Cardiac fibroblast (primary cell): ENCODE results near the gene GJA10.

ENCODE experiments used
- DNase-seq, 2 donors: peaks; one replicate each; pipeline versions ENCODE4 v3.0.0 to v3.0.0-alpha.2; 2010; ENCODE audit warnings: low read depth in 2 of 2
- H3K4me3 ChIP-seq, 2 donors: replicated peaks in 1 of 2; 1 replicate in 1 of 2; 2 replicates in 1 of 2; pipeline ENCODE4 v1.5.1; 2011; ENCODE audit warnings: low read depth in 2 of 2, low read length in 2 of 2, mild to moderate bottlenecking in 2 of 2, moderate library complexity in 1 of 2
- TF ChIP-seq, protein P1 (sequence below): IDR thresholded peaks from one replicate; pipeline ENCODE4 v1.5.1; 2011; ENCODE audit warnings: low read depth, mild to moderate bottlenecking, low read length, inconsistent platforms

GJA10 gene

DNA sequence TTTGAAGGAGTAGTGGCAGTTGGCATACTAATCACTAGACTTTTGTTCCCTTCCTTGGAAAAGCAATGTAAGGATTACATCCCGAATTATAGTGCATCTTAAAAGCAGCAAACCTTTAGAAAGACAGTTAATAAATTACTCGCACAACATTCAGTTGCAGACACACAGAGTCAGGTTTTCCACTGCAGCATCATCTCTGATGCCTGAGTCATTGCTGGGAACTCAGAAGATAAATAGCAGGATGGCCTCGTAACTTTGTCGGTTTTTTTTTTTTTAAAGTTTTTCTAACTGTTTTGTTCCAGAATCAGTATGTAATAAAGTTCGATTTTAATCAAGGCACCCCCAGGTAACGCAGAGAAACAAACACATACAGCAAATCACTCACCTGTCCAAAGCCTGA lies 34.3 kb downstream of the GJA10 start:
- H3K4me3 ChIP-seq: no peak overlapping the region
- peak in 1 of 2 donors; percentile 59 for DNase-seq
- TF ChIP-seq, protein P1, sequence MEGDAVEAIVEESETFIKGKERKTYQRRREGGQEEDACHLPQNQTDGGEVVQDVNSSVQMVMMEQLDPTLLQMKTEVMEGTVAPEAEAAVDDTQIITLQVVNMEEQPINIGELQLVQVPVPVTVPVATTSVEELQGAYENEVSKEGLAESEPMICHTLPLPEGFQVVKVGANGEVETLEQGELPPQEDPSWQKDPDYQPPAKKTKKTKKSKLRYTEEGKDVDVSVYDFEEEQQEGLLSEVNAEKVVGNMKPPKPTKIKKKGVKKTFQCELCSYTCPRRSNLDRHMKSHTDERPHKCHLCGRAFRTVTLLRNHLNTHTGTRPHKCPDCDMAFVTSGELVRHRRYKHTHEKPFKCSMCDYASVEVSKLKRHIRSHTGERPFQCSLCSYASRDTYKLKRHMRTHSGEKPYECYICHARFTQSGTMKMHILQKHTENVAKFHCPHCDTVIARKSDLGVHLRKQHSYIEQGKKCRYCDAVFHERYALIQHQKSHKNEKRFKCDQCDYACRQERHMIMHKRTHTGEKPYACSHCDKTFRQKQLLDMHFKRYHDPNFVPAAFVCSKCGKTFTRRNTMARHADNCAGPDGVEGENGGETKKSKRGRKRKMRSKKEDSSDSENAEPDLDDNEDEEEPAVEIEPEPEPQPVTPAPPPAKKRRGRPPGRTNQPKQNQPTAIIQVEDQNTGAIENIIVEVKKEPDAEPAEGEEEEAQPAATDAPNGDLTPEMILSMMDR: no peak

DNA sequence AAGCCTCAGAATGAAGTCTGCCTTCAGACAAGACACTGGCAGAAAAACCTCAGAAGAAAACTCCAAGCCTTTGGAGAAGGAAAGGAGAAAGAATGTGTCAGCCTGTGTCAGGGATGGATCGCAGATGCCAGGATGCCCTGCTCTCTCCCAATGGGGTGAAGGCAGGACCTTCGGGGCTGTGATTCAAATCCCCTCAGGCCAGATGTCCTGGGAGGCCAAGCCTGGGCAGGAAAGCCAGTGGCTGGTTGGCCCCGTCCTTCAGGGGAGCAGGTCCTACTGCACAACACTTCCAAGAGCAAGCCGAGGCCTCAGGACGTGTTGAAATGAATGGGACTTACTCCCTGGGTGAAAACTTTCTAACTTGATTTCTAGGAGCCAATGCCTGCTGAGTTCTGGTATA lies 36.5 kb downstream of the GJA10 start:
- no peak overlapping the region for H3K4me3 ChIP-seq
- TF ChIP-seq, protein P1: no peak
- no peak for DNase-seq

DNA sequence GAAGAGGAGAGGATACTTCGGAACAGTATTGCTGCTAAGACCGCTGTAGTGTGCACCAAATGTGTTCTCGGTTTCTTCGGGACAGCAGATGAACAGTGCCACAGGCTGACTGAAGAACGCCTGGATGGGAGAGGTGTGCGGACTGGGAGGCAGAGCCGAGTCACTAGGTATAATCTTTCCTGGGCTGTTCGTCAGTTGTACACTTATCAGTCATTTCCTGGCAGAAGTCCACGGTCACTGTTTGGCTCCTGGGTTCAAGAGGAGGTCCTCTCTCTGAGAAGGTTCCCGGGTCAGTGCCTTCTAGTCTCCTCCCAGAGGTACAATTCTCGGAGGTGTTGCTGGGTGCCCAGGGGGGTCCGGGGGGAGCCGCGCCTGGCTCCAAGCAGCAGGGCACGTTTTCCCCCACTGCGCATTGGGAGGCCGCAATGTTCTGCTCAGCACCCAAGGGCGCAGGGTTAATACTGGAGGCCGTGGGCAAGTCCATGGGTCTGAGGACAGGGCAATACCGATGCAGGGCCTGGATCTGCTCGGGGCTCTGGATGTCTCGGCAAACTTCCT lies 38.1 kb downstream of the GJA10 start:
- H3K4me3 ChIP-seq: no peak overlapping the region
- TF ChIP-seq, protein P1: no peak
- no peak for DNase-seq

DNA sequence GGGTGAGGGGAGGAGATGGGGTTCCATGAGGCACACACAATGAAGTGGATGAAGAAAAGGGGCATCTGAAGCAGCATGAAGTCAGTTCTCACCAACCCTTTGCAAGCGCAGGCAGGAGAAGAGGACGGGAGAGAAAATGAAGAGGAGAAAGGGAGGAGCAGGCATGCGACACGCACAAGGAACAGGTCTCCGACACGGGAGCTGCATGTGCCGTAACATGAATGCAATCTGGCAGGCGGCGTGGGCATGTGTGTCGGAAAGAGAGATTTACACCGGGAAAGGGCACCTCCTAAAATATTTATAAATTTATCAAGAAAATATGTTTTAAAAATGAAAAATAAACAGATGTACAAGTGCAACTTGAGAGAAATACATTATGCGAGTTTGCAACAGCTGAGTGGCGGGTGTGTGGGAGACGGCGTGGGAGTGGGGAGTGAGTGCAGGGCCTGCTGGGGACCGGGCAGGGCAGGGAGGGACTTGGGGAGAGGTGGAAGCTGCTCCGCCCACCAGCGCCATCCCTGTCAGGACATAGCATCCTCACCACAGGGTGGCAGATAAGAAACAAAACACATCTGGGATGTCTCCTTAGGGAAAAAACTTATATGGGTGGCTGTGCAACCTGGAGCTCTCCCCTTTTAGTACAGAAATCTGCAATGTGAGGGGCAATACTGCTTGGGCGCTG lies 40.6 kb downstream of the GJA10 start:
- no peak for DNase-seq
- TF ChIP-seq, protein P1: no peak
- no peak overlapping the region for H3K4me3 ChIP-seq

DNA sequence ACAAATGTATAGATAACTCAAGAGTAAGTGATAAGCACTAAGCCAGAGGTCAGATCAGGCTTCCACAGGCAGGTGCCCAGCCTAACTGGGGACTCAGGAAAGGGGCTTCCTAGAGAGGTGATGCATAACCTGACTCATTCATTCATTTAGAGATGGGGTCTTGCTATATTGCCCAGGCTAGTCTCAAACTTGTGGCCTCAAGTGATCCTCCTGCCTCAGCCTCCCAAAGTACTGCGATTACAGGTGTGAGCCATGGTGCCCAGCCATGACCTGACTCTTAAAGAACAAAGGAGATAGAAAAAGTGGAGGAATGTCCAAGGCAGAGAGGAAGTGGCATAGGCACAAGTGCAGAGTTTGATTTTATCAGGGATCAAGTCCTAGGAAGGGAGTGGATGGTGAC lies 41.9 kb downstream of the GJA10 start:
- no peak overlapping the region for H3K4me3 ChIP-seq
- no peak for DNase-seq
- TF ChIP-seq, protein P1: no peak

DNA sequence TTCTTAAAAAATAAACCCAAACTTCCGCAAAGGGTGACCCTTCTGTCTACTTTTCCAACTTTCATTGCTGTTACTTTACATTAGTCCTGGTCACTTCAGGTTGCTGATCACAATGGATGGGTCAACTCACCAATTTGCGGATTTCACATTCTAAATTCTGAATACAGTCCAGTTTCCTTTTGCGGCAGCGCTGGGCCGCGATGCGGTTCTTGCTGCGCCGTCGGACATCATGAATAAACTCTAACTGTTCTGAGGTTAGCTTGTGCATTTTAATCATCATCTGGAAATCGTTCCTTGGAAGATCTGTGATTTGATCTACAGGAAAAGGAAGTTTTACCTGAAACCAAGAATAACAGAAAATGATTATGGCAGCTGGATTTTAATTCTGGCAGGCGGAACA lies 43.7 kb downstream of the GJA10 start:
- no peak overlapping the region for H3K4me3 ChIP-seq
- no peak for DNase-seq
- TF ChIP-seq, protein P1: no peak
